ENCODE data around the gene ZNF302. TPM values are rescaled to one million over a fixed set of nuclear protein-coding genes. Genes with fewer than 3 reads are reported as not detected.
"Not testable (repeated sequence)": the region's sequence is repeated elsewhere in the genome, so short reads cannot be mapped to it uniquely, and the experiment has no call there.

ZNF302 gene
- polyA plus RNA-seq, 3 donors, result 11.4 to 16.8 (median 14.8) TPM

DNA sequence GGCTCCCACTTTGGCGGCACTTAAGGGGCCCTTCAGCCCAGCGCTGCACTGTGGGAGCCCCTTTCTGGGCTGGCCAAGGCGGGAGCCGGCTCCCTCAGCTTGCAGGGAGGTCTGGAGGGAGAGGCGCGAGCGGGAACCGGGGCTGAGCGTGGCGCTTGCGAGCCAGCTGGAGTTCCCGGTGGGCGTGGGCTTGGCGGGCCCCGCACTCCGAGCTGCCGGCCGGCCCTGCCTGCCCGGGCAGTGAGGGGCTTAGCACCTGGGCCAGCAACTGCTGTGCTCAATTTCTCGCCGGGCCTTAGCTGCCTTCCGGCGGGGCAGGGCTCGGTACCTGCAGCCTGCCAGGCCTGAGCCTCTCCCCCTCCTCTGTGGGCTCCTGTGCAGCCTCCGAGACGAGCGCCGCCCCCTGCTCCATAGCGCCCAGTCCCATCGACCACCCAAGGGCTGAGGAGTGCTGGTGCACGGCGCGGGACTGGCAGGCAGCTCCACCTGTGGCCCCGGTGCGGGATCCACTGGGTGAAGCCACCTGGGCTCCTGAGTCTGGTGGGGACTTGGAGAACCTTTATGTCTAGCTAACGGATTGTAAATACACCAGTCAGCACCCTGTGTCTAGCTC, 9.3 kb upstream of the ZNF302 start:
- 96 to 97% (median 97%) methylated on average over 29 to 36 of the region's 36 CpGs for WGBS, 3 donors

GRCh38 chr19:34668690-34669089, 8.8 kb upstream of the ZNF302 start:
- WGBS, 3 donors, result 41 to 87% (median 79%) methylated on average over 4 to 5 of the region's 5 CpGs
- not testable (repeated sequence) for H3K27ac ChIP-seq (ENCODE audit: low read depth, low read length)

More for the DNA sequence above, 9.3 kb upstream of the ZNF302 start:
- H3K27ac ChIP-seq (ENCODE audit: low read depth, low read length), result not testable (repeated sequence)

DNA sequence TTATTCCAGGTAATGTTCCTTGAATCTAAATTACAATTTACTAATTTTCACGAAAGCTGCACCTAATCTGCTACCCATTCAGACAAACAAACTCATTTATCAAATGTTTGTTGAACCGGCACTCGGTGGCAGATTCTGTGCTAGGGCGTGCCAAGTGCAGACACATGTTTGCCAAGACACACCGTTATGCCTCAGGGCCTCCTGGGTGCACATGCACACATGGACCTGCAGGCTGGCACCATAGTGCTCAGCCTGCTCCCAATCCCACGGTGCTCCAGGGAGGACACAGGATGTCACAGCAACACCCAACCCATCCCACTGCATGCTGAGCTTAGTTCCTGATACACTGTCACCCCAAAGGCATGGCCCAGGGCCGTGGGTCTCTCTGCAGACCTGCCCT, 8.2 kb upstream of the ZNF302 start:
- H3K27ac ChIP-seq (ENCODE audit: low read depth, low read length), result no peak overlapping the region
- WGBS, 3 donors, result 40 to 83% (median 74%) methylated on average over 7 of the region's 7 CpGs

- WGBS, 3 donors, result 90 to 95% (median 91%) methylated on average over 3 of the region's 3 CpGs
Observed at GRCh38 chr19:34671972-34672371, 5.5 kb upstream of the ZNF302 start.

GRCh38 chr19:34673590-34673989, 3.9 kb upstream of the ZNF302 start:
- no peak overlapping the region for H3K27ac ChIP-seq (ENCODE audit: low read depth, low read length)
- 72 to 76% (median 76%) methylated on average over 3 of the region's 3 CpGs for WGBS, 3 donors

More at GRCh38 chr19:34671972-34672371, 5.5 kb upstream of the ZNF302 start:
- H3K27ac ChIP-seq (ENCODE audit: low read depth, low read length), result no peak overlapping the region

GRCh38 chr19:34675250-34675649, 2.2 kb upstream of the ZNF302 start:
- 92 to 99% (median 96%) methylated on average over 3 of the region's 3 CpGs for WGBS, 3 donors
- H3K27ac ChIP-seq (ENCODE audit: low read depth, low read length), result no peak overlapping the region

DNA sequence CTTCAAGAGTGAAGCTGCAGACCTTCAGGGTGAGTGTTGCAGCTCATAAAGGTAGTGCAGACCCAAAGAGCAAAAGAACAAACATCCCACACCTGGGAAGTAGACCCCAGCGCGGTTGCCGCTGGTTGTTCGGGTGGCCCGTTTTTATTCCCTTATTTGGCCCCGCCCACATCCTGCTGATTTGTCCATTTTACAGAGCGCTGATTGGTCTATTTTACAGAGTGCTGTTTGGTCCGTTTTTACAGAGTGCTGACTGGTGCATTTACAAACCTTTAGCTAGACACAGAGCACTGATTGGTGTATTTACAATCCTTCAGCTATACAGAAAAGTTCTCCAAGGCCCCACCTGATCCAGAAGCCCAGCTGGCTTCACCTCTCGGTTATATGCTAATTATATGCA, 1.6 kb upstream of the ZNF302 start:
- WGBS, 3 donors, result 92 to 94% (median 92%) methylated on average over 9 of the region's 9 CpGs
- H3K27ac ChIP-seq (ENCODE audit: low read depth, low read length), result no peak overlapping the region

DNA sequence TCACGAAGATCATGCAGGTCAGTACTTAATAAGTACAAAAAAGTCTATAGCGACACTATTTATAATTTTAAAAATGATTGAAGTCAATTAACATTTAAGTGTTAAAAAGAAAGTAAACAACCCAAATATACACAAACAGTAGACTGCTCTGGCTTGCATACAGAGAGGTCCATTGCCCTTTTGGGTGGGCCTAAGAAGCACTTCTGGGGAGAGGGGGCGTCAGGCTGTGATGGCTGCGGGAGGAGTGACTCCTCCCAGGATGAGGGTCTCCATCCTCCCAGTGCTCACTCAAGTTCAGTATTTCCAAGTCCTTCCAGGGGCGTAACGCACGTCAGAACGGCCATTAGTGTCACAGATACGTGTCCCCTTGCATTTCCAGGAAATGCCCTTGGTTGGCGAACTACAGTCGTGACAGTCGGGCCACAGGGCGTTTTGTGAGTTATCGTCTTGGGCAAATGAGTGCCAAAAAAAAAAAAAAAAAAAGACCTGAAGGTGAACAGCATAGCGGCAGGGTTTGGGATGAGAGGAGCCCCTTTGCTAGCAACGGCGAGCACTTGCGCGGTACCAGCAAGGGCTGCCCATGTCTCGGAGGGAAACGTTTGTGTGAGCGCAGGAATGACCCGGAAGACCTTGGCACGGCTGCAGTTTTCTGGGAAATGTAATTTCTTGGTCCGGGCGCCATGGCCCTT, 637 bp upstream of the ZNF302 start, which contains the start of gene SCGB2B2:
Gene SCGB2B2, minus strand, starts transcription at position 463 of the 689 bp plus-strand sequence. CDS start 82,596 bp downstream, outside the sequence.
- 5 to 6% (median 5%) methylated on average over 26 of the region's 26 CpGs for WGBS, 3 donors
- peak within 1 kb of the TSS; percentile 98 for H3K27ac ChIP-seq (ENCODE audit: low read depth, low read length)

GRCh38 chr19:34678085-34678412, 571 bp downstream of the ZNF302 start:
- WGBS, 3 donors, result 1 to 3% (median 3%) methylated on average over 20 of the region's 20 CpGs
- H3K27ac ChIP-seq (ENCODE audit: low read depth, low read length), result peak overlapping the region; percentile 98

- WGBS, 3 donors, result 21 to 59% (median 58%) methylated on average over 10 of the region's 10 CpGs
- no peak overlapping the region for H3K27ac ChIP-seq (ENCODE audit: low read depth, low read length)
Observed at GRCh38 chr19:34678421-34678820, 943 bp downstream of the ZNF302 start.

- WGBS, 3 donors, result 96 to 97% (median 96%) methylated on average over 9 of the region's 9 CpGs
- no peak overlapping the region for H3K27ac ChIP-seq (ENCODE audit: low read depth, low read length)
Observed at GRCh38 chr19:34681478-34681877, 4.0 kb downstream of the ZNF302 start.

- WGBS, 3 donors, result 78 to 98% (median 92%) methylated on average over 5 of the region's 5 CpGs
Observed at GRCh38 chr19:34685266-34685665, 7.8 kb downstream of the ZNF302 start.

GRCh38 chr19:34686455-34686854, 9.0 kb downstream of the ZNF302 start:
- H3K27ac ChIP-seq (ENCODE audit: low read depth, low read length), result no peak overlapping the region
- WGBS, 3 donors, result 88 to 92% (median 91%) methylated on average over 5 of the region's 5 CpGs

More at GRCh38 chr19:34685266-34685665, 7.8 kb downstream of the ZNF302 start:
- H3K27ac ChIP-seq (ENCODE audit: low read depth, low read length), result not testable (repeated sequence)

- no peak overlapping the region for H3K27ac ChIP-seq (ENCODE audit: low read depth, low read length)
- 34 to 94% (median 87%) methylated on average over 2 of the region's 2 CpGs for WGBS, 3 donors
Observed at GRCh38 chr19:34687348-34687747, 9.9 kb downstream of the ZNF302 start.

GRCh38 chr19:34688592-34688991, 11.1 kb downstream of the ZNF302 start:
- no peak overlapping the region for H3K27ac ChIP-seq (ENCODE audit: low read depth, low read length)
- WGBS, 3 donors, result 30 to 78% (median 57%) methylated on average over 1 of the region's 1 CpG

- no peak overlapping the region for H3K27ac ChIP-seq (ENCODE audit: low read depth, low read length)
- 84 to 99% (median 91%) methylated on average over 3 of the region's 3 CpGs for WGBS, 3 donors
Observed at GRCh38 chr19:34690372-34690771, 12.9 kb downstream of the ZNF302 start.

DNA sequence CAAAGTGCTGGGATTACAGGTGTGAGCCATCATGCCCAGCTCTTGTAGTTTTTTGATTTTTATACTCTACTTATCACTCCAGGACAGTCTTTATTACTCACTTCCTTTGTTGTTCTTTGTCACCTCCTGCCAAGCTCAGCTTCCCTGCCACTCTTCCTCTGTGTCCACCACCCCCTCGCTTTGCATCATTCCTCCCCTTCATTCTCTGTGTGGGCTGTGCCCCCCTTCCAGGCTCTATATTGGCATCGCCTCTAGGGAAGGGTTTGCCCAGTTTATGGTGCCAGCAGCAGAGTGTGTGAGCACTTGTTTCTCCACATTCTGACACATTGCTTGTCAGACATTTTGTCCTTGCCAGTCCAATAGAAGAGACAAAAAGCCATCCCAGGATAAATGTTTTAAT, 15.1 kb downstream of the ZNF302 start:
- H3K27ac ChIP-seq (ENCODE audit: low read depth, low read length), result no peak overlapping the region
- 35 to 45% (median 39%) methylated on average over 2 of the region's 2 CpGs for WGBS, 3 donors

DNA sequence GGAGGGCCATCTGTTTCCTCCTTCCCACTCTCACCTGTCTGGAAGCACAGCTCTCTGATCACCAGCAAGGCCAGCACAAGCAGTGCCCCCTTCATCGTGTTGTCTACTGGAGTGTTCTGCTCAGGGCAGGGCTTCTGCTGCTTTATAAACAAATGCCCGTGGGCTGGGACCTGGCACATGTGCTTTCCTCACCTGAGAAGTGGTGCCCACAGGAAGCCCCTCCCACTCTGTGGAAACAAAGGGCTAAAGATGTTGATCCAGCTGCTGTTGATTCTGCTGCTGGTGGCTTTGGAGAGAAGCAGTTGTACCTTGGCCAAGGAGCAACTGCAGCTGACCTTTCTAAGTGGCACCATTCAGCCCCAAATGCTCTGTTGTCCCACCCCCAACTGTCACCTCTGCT, 30.2 kb downstream of the ZNF302 start:
- no peak overlapping the region for H3K27ac ChIP-seq (ENCODE audit: low read depth, low read length)
- WGBS, 3 donors, result 39 to 78% (median 72%) methylated on average over 2 of the region's 2 CpGs

GRCh38 chr19:34711890-34712289, 34.4 kb downstream of the ZNF302 start:
- WGBS, 3 donors, result 63 to 79% (median 71%) methylated on average over 6 of the region's 6 CpGs
- no peak overlapping the region for H3K27ac ChIP-seq (ENCODE audit: low read depth, low read length)

Data from adipose tissue (tissue), 3 donors.